ENCODE measurements around the gene TBC1D5. TPM values are rescaled to one million over a fixed set of nuclear protein-coding genes. Genes with fewer than 3 reads are reported as not detected.

The TBC1D5 gene
- total RNA-seq, 4 donors from 2014 or later = 21.3 to 86.4 (median 48.1) TPM

GRCh38 chr3:17404548-17404947 is 337.9 kb downstream of the TBC1D5 start:
- H3K4me1 ChIP-seq = no peaks in the 10 kb centered on the region
- H3K36me3 ChIP-seq = peaks cover 0 to 6% (median 0%) of the 10 kb centered on the region in 4 donors
- intact Hi-C loops (cut with DNase I; ENCODE audit: low total_unique reads) = no loop called here
- H3K9me3 ChIP-seq = no peaks in the 10 kb centered on the region
- H3K27me3 ChIP-seq = no peaks in the 10 kb centered on the region
- H3K27ac ChIP-seq = no peak overlapping the region
- WGBS, 2 donors (ENCODE audit: low coverage in 1 of 2) = 64 to 77% methylated on average over 2 of the region's 2 CpGs
- in situ Hi-C loops (cut with MboI; ENCODE audit: low pct_ligation_motif_present in 1 of 4, low pct_unique_long_range_greater_than_20kb in 1 of 4, low sequenced_read_pairs in 3 of 4) = loop anchor here (10.0 to 25.0 kb wide), 3 partner anchors 140 to 817 kb away; partner anchors contain the start of gene DAZL (in 1 of the 4)
- TF ChIP-seq EP300 (IDR thresholded peaks at IDR 0.05; ENCODE audit: low read depth) = no peak
- no peak for TF ChIP-seq CTCF (IDR thresholded peaks at IDR 0.05)
- no peak for TF ChIP-seq POLR2AphosphoS5 (IDR thresholded peaks at IDR 0.05)
- TF ChIP-seq POLR2A (IDR thresholded peaks at IDR 0.05) = no peak
- no peak for DNase-seq
- H3K4me3 ChIP-seq = no peak overlapping the region

- in situ Hi-C loops (cut with MboI; ENCODE audit: low pct_ligation_motif_present in 1 of 4, low pct_unique_long_range_greater_than_20kb in 1 of 4, low sequenced_read_pairs in 3 of 4) = loop anchor here (10.0 to 25.0 kb wide), 3 partner anchors 138 to 815 kb away; partner anchors contain the start of gene DAZL (in 1 of the 4)
These were observed 340.0 kb downstream of the TBC1D5 start for GRCh38 chr3:17402442-17402841.

DNA sequence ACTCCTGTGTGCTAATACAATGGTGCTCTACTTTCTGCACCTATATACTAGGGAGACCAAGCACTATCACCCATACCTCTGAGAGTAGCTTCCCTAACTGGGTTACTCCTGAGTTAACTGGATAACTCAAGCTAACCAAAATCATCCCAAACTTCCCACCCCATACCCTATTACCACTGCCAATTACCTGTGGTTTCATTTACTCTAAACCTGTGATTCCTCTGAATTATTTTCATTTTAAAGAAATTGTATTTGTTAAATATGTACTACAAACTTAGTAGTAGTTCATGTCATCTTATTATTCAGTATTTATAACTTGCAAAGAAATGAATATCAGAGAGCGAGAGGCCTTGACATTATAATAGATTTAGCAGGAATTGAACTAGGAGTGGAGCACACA is 340.5 kb downstream of the TBC1D5 start:
- WGBS, 2 donors (ENCODE audit: low coverage in 1 of 2) = 35 to 59% methylated on average over 1 of the region's 1 CpG
- Histone ChIP-seq H3K36me3 (peaks cover 0 to 6% (median 0%) of the 10 kb centered on the region in 4 donors), H3K4me1 (no peaks in the 10 kb centered on the region), H3K4me3 (no peak overlapping the region), H3K9me3 (no peaks in the 10 kb centered on the region), H3K27ac (no peak overlapping the region), H3K27me3 (no peaks in the 10 kb centered on the region)
- intact Hi-C loops (cut with DNase I; ENCODE audit: low total_unique reads) = no loop called here
- DNase-seq = no peak
- TF ChIP-seq EP300 (IDR thresholded peaks at IDR 0.05; ENCODE audit: low read depth) = no peak
- no peak for TF ChIP-seq POLR2AphosphoS5 (IDR thresholded peaks at IDR 0.05)
- TF ChIP-seq CTCF (IDR thresholded peaks at IDR 0.05) = no peak
- TF ChIP-seq POLR2A (IDR thresholded peaks at IDR 0.05) = no peak
- in situ Hi-C loops (cut with MboI; ENCODE audit: low pct_ligation_motif_present in 1 of 4, low pct_unique_long_range_greater_than_20kb in 1 of 4, low sequenced_read_pairs in 3 of 4) = loop anchor here (10.0 to 25.0 kb wide), 3 partner anchors 137 to 815 kb away; partner anchors contain the start of gene DAZL (in 1 of the 4)

More at GRCh38 chr3:17402442-17402841, 340.0 kb downstream of the TBC1D5 start:
- intact Hi-C loops (cut with DNase I; ENCODE audit: low total_unique reads) = no loop called here
- DNase-seq = no peak
- no peaks in the 10 kb centered on the region for H3K9me3 ChIP-seq
- peaks cover 0 to 6% (median 0%) of the 10 kb centered on the region in 4 donors for H3K36me3 ChIP-seq
- H3K4me1 ChIP-seq = no peaks in the 10 kb centered on the region
- TF ChIP-seq EP300 (IDR thresholded peaks at IDR 0.05; ENCODE audit: low read depth) (no peak), POLR2AphosphoS5 (IDR thresholded peaks at IDR 0.05) (no peak), POLR2A (IDR thresholded peaks at IDR 0.05) (no peak), CTCF (IDR thresholded peaks at IDR 0.05) (no peak)
- no peak overlapping the region for H3K27ac ChIP-seq
- 80 to 95% methylated on average over 3 of the region's 3 CpGs for WGBS, 2 donors (ENCODE audit: low coverage in 1 of 2)
- H3K4me3 ChIP-seq = no peak overlapping the region
- H3K27me3 ChIP-seq = no peaks in the 10 kb centered on the region

- intact Hi-C loops (cut with DNase I; ENCODE audit: low total_unique reads) = no loop called here
- TF ChIP-seq EP300 (IDR thresholded peaks at IDR 0.05; ENCODE audit: low read depth) (no peak), POLR2AphosphoS5 (IDR thresholded peaks at IDR 0.05) (no peak), POLR2A (IDR thresholded peaks at IDR 0.05) (no peak), CTCF (IDR thresholded peaks at IDR 0.05) (no peak)
- no peak overlapping the region for H3K27ac ChIP-seq
These were observed 342.8 kb downstream of the TBC1D5 start for GRCh38 chr3:17399586-17399985.

More at GRCh38 chr3:17399586-17399985, 342.8 kb downstream of the TBC1D5 start:
- H3K4me1 ChIP-seq = no peaks in the 10 kb centered on the region
- DNase-seq = no peak
- in situ Hi-C loops (cut with MboI; ENCODE audit: low pct_ligation_motif_present in 1 of 4, low pct_unique_long_range_greater_than_20kb in 1 of 4, low sequenced_read_pairs in 3 of 4) = no loop called here
- H3K27me3 ChIP-seq = no peaks in the 10 kb centered on the region
- H3K36me3 ChIP-seq = peaks cover 0 to 6% (median 0%) of the 10 kb centered on the region in 4 donors
- H3K9me3 ChIP-seq = no peaks in the 10 kb centered on the region
- 71 to 91% methylated on average over 1 of the region's 1 CpG for WGBS, 2 donors (ENCODE audit: low coverage in 1 of 2)
- H3K4me3 ChIP-seq = no peak overlapping the region
